C4-2B (cell line): ENCODE data around the gene SLC22A5.
A peak's percentile ranks its signal among the peaks of the same experiment; 100 is the strongest.

Experiments used
- H3K27ac ChIP-seq: fragments of 450-650 bp; 2 replicates; pipeline ENCODE4 v1.5.1; 2017
- ZFX ChIP-seq: fragments of 450-650 bp; IDR thresholded peaks from 2 replicates; pipeline ENCODE4 v1.6.1; 2017
- TF ChIP-seq, protein P1 (sequence below): fragments of 450-650 bp; conservative IDR thresholded peaks from 2 replicates; pipeline ENCODE4 v1.5.1; 2017; ENCODE audit warnings: mild to moderate bottlenecking

The SLC22A5 gene

DNA sequence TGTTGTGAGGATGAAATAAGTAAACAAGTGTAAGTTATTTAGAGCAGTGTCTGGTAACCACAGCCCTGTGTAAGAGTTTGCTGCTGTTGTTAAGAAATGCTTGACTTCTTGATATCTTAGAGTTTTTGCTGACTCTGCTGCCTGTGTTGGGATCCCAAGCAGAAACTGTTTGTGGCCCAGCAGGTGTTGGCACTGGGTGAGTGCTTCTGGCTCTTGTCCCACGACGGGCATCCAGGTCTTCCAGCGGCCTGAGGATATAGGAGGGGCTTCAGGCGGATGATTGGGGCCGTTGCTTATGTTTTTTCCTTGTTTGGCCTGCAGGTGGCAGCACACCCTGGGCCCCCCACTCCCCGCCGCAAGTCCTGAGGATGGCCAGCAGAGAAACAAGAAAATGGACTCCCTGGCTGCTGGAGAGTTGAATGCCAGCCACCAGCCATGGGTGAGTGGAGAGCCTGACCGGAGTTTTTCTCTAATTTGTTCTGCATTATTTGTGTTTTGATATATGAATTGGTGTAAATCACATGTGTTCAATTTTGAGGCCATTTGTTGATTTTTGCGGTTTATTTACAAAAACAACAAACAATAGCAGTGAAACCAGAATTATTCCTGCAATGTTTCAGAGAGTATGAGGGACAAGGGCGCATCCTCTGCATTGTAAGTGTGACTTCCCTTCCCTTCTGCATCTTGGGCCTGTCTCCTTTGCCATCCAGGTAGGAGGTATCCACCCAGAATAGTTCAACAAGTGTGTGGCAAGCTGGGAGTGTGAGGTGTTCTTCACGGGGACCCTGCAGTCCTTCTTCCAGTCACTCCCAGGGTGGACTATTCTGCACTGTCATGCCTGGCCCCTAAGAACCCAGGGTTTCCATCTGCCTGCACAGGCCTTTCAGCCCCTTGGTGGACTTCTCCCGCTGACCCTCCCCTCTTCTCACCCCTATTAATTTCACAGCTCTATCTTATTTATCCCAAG, 50.3 kb downstream of the SLC22A5 start:
- TF ChIP-seq, protein P1, sequence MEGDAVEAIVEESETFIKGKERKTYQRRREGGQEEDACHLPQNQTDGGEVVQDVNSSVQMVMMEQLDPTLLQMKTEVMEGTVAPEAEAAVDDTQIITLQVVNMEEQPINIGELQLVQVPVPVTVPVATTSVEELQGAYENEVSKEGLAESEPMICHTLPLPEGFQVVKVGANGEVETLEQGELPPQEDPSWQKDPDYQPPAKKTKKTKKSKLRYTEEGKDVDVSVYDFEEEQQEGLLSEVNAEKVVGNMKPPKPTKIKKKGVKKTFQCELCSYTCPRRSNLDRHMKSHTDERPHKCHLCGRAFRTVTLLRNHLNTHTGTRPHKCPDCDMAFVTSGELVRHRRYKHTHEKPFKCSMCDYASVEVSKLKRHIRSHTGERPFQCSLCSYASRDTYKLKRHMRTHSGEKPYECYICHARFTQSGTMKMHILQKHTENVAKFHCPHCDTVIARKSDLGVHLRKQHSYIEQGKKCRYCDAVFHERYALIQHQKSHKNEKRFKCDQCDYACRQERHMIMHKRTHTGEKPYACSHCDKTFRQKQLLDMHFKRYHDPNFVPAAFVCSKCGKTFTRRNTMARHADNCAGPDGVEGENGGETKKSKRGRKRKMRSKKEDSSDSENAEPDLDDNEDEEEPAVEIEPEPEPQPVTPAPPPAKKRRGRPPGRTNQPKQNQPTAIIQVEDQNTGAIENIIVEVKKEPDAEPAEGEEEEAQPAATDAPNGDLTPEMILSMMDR: peak; percentile 98
- no peak for TF ChIP-seq ZFX
- H3K27ac ChIP-seq: no peak overlapping the region

DNA sequence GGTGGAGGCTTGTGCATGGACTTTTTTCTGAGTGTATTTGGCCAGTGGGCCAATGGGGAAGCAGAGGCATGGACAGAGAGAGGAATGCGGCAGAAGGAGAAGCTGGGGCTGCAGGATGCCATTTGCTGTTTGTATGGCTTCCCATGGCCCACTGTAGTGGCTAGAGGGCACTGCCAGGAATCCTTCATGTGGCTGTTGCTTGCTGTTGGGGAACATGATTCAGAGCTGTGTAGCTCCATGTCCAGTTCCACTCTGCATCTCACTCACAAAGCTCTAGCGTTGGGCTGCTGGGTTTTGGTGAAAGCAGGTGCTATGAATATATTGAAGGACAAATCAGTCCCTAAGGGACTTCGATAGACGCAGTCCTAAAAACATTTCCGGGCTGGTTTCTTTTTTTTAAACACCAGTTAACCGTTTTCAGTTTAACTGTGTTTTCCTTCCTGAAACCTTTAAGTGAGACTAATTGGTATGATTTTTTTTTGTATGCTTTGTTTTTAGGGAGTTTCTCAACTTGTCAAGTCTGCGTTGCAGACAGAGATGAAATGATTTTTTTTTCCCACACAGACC, 51.3 kb downstream of the SLC22A5 start:
- H3K27ac ChIP-seq: no peak overlapping the region
- TF ChIP-seq ZFX: no peak
- TF ChIP-seq, protein P1: no peak

DNA sequence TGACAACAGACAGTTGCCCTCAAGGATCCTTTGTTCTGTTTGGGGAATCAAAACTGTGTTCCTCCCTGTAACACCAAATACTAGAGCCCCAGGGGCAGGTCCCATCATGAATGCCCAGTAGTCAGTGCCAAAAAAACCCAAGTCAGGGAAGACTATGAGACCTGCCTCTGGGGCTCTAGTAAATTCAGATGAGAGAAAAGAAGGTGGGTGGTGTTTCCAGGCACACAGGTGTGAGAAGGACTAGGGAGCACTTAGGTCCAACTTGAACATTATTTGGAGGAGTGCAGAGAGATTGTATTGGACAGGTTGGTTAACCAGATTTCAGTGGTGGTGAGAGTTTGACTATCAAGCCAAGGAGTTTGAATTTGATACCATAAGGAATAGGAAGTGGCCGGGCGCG, 52.0 kb downstream of the SLC22A5 start:
- no peak for TF ChIP-seq ZFX
- TF ChIP-seq, protein P1: no peak
- no peak overlapping the region for H3K27ac ChIP-seq

DNA sequence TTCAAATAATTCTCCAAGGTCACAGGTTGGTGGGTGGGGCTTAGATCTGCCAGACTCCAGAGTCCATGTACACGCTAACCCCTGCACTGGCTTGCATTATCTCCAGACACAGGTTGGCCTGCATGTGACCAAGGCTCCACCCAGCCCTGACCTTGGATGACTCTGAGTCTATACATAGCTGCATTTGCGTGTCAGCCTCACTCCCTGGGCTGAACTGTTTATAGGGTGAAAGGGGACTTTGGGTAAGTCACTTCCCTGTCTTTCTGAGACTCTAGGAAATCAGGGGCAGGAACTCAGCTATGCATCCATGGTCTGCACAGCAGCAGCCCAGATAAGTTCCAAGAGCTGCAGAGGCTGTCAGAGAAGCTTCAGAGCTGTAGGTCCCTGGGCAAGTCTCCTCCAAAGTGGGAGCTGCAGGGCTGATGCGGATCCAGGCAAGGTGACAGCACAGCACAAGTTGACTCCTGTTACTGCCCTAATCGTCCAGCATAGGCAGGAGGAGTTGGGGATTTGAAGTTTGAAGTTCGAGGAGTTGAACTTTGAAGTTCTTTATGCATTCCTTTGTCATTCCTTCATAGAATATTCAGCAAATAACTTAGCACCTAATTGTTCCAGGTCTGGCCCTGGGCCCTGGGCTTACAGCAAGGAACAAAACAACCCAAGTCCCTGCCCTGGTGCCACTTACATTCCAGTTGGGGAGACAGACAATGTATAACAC, 53.4 kb downstream of the SLC22A5 start:
- TF ChIP-seq, protein P1: no peak
- no peak overlapping the region for H3K27ac ChIP-seq

DNA sequence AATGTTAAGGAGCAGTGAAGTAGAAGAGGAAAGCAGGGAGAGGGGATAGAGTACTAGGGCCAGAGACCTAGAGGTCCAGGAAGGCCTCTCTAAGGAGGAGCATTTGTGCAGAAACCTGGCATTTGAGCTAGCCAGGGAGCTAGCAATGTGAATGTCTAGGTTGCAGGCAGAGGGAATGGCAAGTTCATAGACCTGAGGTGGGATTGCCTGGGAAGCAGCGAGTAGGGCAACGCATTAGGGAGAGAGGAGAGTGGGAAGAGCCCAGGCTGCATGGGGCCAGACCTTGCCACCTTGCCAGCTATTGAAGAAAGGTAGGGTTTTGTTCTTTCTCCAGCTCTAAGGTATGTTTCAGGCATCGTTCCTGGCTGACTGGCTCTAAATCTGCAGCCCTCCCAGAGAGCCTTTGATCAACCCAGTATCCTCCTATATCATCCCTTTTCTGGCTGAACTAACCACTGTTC, 54.0 kb downstream of the SLC22A5 start:
- TF ChIP-seq ZFX: no peak
- TF ChIP-seq, protein P1: no peak
- H3K27ac ChIP-seq: no peak overlapping the region

DNA sequence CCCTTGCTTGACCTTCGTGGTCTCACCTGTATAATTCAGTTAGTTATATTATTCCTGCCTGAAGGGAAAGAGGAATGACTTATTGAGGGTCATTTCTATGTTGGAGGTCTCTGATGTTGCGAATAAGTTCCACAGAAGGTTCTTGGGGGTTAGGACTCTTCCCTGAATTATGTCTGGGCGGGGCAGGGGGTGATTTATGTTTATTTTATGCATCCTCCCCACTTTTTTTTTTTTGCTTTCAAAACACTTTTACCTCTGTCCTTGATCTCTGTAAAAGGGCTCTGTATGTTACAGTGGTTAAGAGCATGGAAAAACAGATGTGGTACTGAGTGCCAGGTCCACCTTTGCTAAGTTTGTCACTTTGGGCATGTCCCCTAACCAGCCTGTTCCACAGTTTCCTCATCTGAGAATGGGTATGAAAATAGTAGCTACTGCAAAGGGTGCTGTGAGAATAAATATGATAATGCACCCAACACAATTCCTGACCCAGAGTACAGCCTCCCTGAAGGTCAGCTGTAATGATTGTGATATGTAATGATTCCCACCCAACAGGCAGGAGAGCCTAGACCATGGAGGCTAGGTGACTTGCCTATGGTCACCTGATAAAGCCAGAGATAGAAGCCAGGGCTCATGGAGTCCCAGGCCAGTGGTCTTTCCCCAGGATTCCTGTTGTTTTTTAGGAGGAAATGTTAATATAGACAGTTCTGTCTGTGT, 54.8 kb downstream of the SLC22A5 start:
- TF ChIP-seq, protein P1: no peak
- TF ChIP-seq ZFX: no peak
- H3K27ac ChIP-seq: no peak overlapping the region
